Naive thymus-derived CD8-positive, alpha-beta T cell (primary cell): ENCODE measurements around the gene AGER. TPM values are rescaled to one million over a fixed set of nuclear protein-coding genes. Genes with fewer than 3 reads are reported as not detected.

Experiments used
- ATAC-seq, 2 donors: fragments of 150-1000 bp; cut with Tn5 transposase in 1 of 2; sonication (Bioruptor Pico), chemical (Tn5 transposase) in 1 of 2; 1 replicate in 1 of 2; 2 replicates in 1 of 2; pipeline ENCODE4 v1.10.0; 2021; ENCODE audit warnings: mild to moderate bottlenecking in 2 of 2, moderate library complexity in 2 of 2
- POLR2A ChIA-PET: fragments of 350-600 bp; sonication (Branson Sonifier 250); formaldehyde crosslinking; loops from one replicate; lab custom pipeline; 2021; ENCODE audit warnings: antibody characterized with exemption; lab: Charles Lee
- DNase-seq, 10 donors: peaks; one replicate each; pipeline versions ENCODE4 v3.0.0 to v3.0.0-alpha.2; 2020 to 2022
- H3K27ac Mint-ChIP-seq, 10 donors: one replicate each; pipeline ENCODE4 v1.8.0; 2020 to 2022; ENCODE audit warnings: mild to moderate bottlenecking in 10 of 10, mixed read lengths in 10 of 10, moderate library complexity in 4 of 10, inconsistent platforms in 1 of 10
- H3K27me3 Mint-ChIP-seq, 5 donors: one replicate each; pipeline ENCODE4 v1.8.0; 2021 to 2022; ENCODE audit warnings: mixed read lengths in 5 of 5
- H3K36me3 Mint-ChIP-seq, 3 donors: one replicate each; pipeline ENCODE4 v1.8.0; 2020 to 2022; ENCODE audit warnings: mixed read lengths in 3 of 3, mild to moderate bottlenecking in 2 of 3, inconsistent platforms in 1 of 3
- H3K4me1 Mint-ChIP-seq, 4 donors: one replicate each; pipeline ENCODE4 v1.8.0; 2021 to 2022; ENCODE audit warnings: mixed read lengths in 4 of 4
- H3K4me3 Mint-ChIP-seq, 10 donors: one replicate each; pipeline ENCODE4 v1.8.0; 2020 to 2022; ENCODE audit warnings: mild to moderate bottlenecking in 10 of 10, mixed read lengths in 10 of 10, moderate library complexity in 6 of 10, inconsistent platforms in 1 of 10
- H3K9me3 Mint-ChIP-seq, 9 donors: one replicate each; pipeline ENCODE4 v1.8.0; 2020 to 2022; ENCODE audit warnings: mixed read lengths in 9 of 9, mild to moderate bottlenecking in 3 of 9, inconsistent platforms in 1 of 9, moderate library complexity in 1 of 9
- polyA plus RNA-seq, 3 donors: library from polyadenylated mRNA; unstranded; fragments of 300-500 nt; fragmentation: Illumina TruSeq; gene quantifications; one replicate each; pipeline ENCODE4 v1.2.3, GENCODE V29; 2021
- total RNA-seq, 8 experiments: library from RNA in 2 of 8; stranded (reverse) in 2 of 8; gene quantifications; one replicate each; pipeline ENCODE4 v1.2.3 and lab custom pipeline; 2021 to 2026

AGER gene
- total and polyA plus RNA-seq, 5 experiments from 2014 or later = 0.09 to 60.3 (median 1.9) TPM

DNA sequence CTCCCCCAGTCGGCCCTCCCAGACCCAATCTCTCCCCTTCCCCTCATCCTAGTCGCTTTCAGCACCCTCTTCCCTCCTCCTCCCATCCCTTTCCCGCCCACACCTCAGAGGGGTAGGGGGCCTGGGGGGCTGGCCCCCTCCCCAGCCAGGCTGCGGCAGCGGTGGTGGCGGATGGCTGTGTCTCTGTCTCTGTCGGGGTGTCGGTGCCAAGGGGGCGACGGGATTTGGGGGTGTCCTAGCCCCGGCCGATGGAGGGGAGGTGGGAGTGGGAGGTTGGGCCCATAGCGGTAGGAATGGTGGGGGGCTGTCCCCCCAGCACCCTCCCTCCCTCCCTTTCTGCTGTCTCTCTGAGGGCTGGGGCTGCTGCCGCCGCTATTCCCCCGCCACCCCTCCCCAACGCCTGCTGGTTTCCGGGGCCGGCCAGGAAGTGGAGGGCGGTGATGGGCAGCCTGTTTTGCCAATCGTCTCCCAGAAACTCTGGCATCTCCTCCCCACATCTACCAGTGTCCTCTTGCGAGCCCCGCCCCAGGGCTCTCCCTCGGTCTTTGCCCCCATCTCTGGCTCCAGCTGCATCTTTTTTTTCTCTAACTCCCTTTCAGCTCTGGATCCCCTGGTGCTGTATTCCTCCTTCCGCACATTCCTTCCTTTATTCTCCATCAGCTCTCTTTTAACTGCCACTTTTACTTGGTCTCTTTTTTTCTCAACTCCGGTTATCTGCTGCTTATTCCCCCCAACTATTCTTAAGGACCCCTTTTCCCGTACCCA is 8.2 kb downstream of the AGER start, which contains the start of gene AGPAT1:
Gene AGPAT1, minus strand, starts transcription at position 374 of the 765 bp plus-strand sequence. CDS start 4,588 bp downstream, outside the sequence.
- peaks cover 52 to 80% (median 77%) of the 10 kb centered on the region in 4 donors for H3K4me1 Mint-ChIP-seq
- H3K36me3 Mint-ChIP-seq = peaks cover 0 to 26% (median 4%) of the 10 kb centered on the region in 3 donors
- DNase-seq (peak; percentile 90 to 98 (median 96)), ATAC-seq (peak; percentile 42 to 46)
- H3K27ac Mint-ChIP-seq = peak within 1 kb of the TSS; percentile 95 to 100 (median 98)
- H3K4me3 Mint-ChIP-seq = peak within 1 kb of the TSS; percentile 88 to 100 (median 94)
- H3K9me3 Mint-ChIP-seq = no peaks in the 10 kb centered on the region
- POLR2A ChIA-PET = interaction anchor here (0.7 to 9.4 kb wide), 7 partner anchors 12 to 795 kb away, joined by 3 to 303 read pairs (median 9); partner anchors contain the start of genes ATF6B, DXO, EGFL8 and FKBPL
- no peaks in the 10 kb centered on the region for H3K27me3 Mint-ChIP-seq

DNA sequence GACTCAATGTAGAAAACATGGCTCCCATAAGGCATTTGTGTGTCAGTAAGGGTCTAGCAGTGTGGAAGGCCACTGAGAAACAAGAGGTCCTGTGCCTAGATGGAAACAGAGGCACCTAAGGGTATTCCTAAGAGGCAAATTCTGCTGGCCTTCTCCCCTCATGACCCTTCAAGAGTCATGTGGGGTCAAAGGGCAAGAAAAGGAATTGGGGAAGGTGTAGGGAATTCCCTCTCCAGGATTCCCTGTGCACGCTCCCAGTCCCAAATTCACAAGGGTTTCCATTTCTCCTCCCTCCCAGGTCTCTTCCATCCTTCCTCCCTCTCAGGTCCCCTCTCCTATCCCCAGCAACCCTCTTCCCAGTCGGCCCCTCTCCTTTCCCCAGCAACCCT is 8.7 kb downstream of the AGER start:
- Mint-ChIP-seq H3K36me3 (peaks cover 0 to 23% (median 4%) of the 10 kb centered on the region in 3 donors), H3K4me3 (peak overlapping the region; percentile 80 to 100 (median 93)), H3K27me3 (no peaks in the 10 kb centered on the region), H3K27ac (peak overlapping the region; percentile 38 to 99 (median 84)), H3K4me1 (peaks cover 48 to 75% (median 74%) of the 10 kb centered on the region in 4 donors), H3K9me3 (no peaks in the 10 kb centered on the region)
- DNase-seq (peak in 1 of 10 donors; percentile 38), ATAC-seq (no peak)
- POLR2A ChIA-PET = no interaction called here

DNA sequence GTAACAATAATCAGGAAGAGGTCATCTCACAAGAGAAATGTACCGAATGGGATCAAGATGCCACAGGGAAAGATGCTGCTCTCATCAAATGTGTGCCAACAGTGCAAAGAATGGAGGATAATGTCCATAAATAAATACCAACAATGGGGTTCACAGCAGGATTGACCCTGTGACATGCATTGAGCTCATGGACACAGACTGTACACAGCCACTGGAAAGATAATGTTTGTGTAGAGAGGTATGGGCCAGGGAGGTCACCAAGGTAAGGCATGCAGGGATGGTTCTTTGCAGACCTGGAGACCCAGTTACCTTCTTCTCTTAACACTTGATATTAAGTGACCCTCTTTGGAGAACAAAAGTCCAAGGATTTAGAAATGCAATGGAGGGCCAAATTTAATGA is 9.6 kb downstream of the AGER start:
- peaks cover 51 to 76% (median 68%) of the 10 kb centered on the region in 4 donors for H3K4me1 Mint-ChIP-seq
- ATAC-seq = no peak
- POLR2A ChIA-PET = interaction anchor here (1.0 to 2.2 kb wide), 3 partner anchors 12 to 45 kb away, joined by 3 to 6 read pairs (median 4); no protein-coding TSS in a partner anchor

GRCh38 chr6:32173051-32173727 is 10.9 kb downstream of the AGER start:
- Mint-ChIP-seq H3K36me3 (peaks cover 0 to 26% (median 5%) of the 10 kb centered on the region in 3 donors), H3K9me3 (no peaks in the 10 kb centered on the region), H3K27ac (peak overlapping the region; percentile 18 to 87 (median 70)), H3K27me3 (no peaks in the 10 kb centered on the region), H3K4me1 (peaks cover 45 to 74% (median 59%) of the 10 kb centered on the region in 4 donors), H3K4me3 (peak overlapping the region in 8 of 10 donors; percentile 19 to 97 (median 53))
- POLR2A ChIA-PET = interaction anchor here (0.7 to 2.2 kb wide), 4 partner anchors 15 to 45 kb away, joined by 3 to 6 read pairs (median 3); partner anchors contain the start of gene ATF6B
- DNase-seq (peak in 2 of 10 donors; percentile 13 to 41), ATAC-seq (no peak)

More for the DNA sequence above, 9.6 kb downstream of the AGER start:
- Mint-ChIP-seq H3K27me3 (no peaks in the 10 kb centered on the region), H3K36me3 (peaks cover 0 to 23% (median 5%) of the 10 kb centered on the region in 3 donors), H3K27ac (peak overlapping the region in 7 of 10 donors; percentile 15 to 99 (median 52)), H3K9me3 (no peaks in the 10 kb centered on the region), H3K4me3 (peak overlapping the region in 9 of 10 donors; percentile 56 to 100 (median 93))
- peak in 1 of 10 donors; percentile 24 for DNase-seq

DNA sequence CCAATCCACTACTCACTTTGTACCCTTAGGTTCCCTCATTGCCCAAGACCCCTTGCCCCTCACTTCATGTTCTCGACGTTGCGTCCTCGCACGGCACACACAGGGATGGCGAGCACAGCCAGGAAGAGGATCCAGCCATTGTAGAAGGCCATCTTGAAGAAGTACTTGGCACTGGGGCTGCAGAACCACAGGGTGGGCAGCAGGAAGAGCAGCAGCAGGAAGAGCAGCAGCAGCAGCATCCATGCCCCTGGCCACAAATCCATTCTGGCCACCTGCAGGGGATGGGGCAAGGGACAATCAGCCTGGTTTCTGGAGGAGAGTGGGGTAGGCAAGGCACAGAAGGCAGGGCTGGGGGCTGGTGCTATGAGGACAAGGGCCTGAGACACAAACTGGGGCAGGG is 12.8 kb downstream of the AGER start:
- H3K9me3 Mint-ChIP-seq = no peaks in the 10 kb centered on the region
- ATAC-seq (no peak), DNase-seq (no peak)
- H3K27ac Mint-ChIP-seq = peak overlapping the region in 4 of 10 donors; percentile 12 to 57 (median 46)
- no peaks in the 10 kb centered on the region for H3K27me3 Mint-ChIP-seq
- peak overlapping the region in 1 of 10 donors; percentile 12 for H3K4me3 Mint-ChIP-seq
- peaks cover 0 to 38% (median 5%) of the 10 kb centered on the region in 3 donors for H3K36me3 Mint-ChIP-seq
- peaks cover 36 to 64% (median 43%) of the 10 kb centered on the region in 4 donors for H3K4me1 Mint-ChIP-seq
- POLR2A ChIA-PET = no interaction called here

DNA sequence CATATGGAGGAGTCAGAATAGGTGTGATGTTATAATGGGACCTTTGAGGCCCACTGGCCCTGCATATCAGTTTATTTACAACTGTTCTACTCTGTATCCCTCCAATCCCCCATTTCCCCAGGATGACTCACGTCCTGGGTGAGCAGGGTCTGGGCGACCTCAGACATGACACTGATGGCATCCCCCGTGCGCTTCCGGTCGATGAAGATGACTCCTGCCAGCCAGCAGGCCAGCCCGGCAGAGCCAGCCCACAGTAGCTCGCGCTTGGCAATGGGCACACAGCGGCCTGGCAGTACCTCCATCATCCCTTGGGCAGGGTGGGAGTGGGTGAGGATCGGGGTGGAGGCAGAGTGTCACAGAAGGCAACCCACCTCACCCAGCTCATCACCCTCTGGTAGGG is 13.8 kb downstream of the AGER start:
- Mint-ChIP-seq H3K27me3 (no peaks in the 10 kb centered on the region), H3K4me1 (peaks cover 31 to 60% (median 39%) of the 10 kb centered on the region in 4 donors), H3K36me3 (peaks cover 0 to 44% (median 5%) of the 10 kb centered on the region in 3 donors), H3K4me3 (no peak overlapping the region), H3K27ac (peak overlapping the region in 1 of 10 donors; percentile 39), H3K9me3 (no peaks in the 10 kb centered on the region)
- DNase-seq (peak in 1 of 10 donors; percentile 11), ATAC-seq (no peak)
- POLR2A ChIA-PET = interaction anchor here (0.5 to 1.8 kb wide), 2 partner anchors 25 to 27 kb away, joined by 4 to 5 read pairs; no protein-coding TSS in a partner anchor

- POLR2A ChIA-PET = interaction anchor here (0.6 to 1.8 kb wide), 4 partner anchors 14 to 85 kb away, joined by 3 to 5 read pairs (median 3); no protein-coding TSS in a partner anchor
- Mint-ChIP-seq H3K27me3 (no peaks in the 10 kb centered on the region), H3K9me3 (no peaks in the 10 kb centered on the region), H3K4me1 (peaks cover 18 to 54% (median 30%) of the 10 kb centered on the region in 4 donors), H3K4me3 (no peak overlapping the region), H3K36me3 (peaks cover 0 to 49% (median 5%) of the 10 kb centered on the region in 3 donors), H3K27ac (peak overlapping the region in 3 of 10 donors; percentile 36 to 55 (median 44))
- ATAC-seq (no peak), DNase-seq (peak in 1 of 10 donors; percentile 45)
Observed at GRCh38 chr6:32168807-32169591, 15.1 kb downstream of the AGER start.

DNA sequence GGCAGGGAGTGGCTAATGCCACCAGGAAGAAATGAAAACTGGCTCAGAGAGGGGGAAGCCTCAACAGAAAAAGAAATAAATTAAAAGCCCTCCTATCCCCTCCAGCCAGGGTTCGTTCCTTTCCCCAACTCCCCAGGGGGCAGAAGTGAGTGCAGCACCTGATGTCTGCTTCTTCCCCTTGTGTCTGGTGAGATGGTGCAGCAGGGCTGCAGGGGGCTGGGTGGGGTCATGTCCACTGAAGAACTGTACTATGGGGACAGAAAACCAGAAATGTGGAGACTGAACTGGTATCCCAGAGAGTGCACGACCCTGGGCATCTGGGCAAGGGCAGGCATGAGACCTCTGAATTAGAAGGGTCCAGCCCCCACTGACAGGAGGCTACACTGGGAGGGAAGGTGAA is 15.7 kb downstream of the AGER start:
- no peaks in the 10 kb centered on the region for H3K27me3 Mint-ChIP-seq
- no peak for ATAC-seq
- no peaks in the 10 kb centered on the region for H3K9me3 Mint-ChIP-seq
- peaks cover 0 to 49% (median 5%) of the 10 kb centered on the region in 3 donors for H3K36me3 Mint-ChIP-seq
- DNase-seq = peak in 1 of 10 donors; percentile 27
- POLR2A ChIA-PET = no interaction called here
- H3K4me1 Mint-ChIP-seq = peaks cover 12 to 48% (median 24%) of the 10 kb centered on the region in 4 donors
- H3K27ac Mint-ChIP-seq = peak overlapping the region in 3 of 10 donors; percentile 36 to 44 (median 43)
- H3K4me3 Mint-ChIP-seq = no peak overlapping the region

DNA sequence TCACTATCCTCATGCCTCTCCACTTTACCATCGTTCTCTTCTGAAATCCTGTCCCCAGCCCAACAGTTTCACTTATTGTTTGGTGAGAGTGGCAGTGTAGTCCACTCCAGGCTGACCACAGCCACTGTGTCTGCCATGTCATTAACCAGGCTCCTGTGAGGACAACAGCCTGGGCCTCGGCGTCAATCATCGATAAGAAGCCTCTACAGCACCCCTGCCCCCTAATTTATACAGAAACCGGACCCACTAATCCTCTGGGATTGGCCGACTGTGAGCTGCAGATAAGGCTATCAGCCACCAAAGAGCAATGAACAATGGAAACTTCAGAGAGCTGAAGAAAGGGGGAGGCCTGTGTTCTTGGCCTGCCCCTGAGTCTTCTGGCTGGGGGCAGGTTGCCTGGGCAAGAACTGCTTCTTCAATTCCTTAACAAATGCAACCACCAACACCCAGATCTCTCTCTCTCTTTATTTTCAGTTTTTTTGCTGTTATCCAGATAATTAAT is 16.2 kb downstream of the AGER start:
- Mint-ChIP-seq H3K36me3 (peaks cover 0 to 54% (median 5%) of the 10 kb centered on the region in 3 donors), H3K27me3 (no peaks in the 10 kb centered on the region), H3K9me3 (no peaks in the 10 kb centered on the region), H3K4me1 (peaks cover 7 to 43% (median 19%) of the 10 kb centered on the region in 4 donors), H3K4me3 (no peak overlapping the region), H3K27ac (peak overlapping the region in 8 of 10 donors; percentile 18 to 74 (median 58))
- DNase-seq = peak in 1 of 10 donors; percentile 36
- no peak for ATAC-seq
- POLR2A ChIA-PET = no interaction called here

GRCh38 chr6:32167154-32167760 is 16.8 kb downstream of the AGER start:
- Mint-ChIP-seq H3K27ac (peak overlapping the region in 3 of 10 donors; percentile 63 to 74 (median 66)), H3K27me3 (no peaks in the 10 kb centered on the region), H3K4me1 (peaks cover 3 to 39% (median 16%) of the 10 kb centered on the region in 4 donors), H3K4me3 (no peak overlapping the region), H3K9me3 (no peaks in the 10 kb centered on the region), H3K36me3 (peaks cover 0 to 58% (median 5%) of the 10 kb centered on the region in 3 donors)
- POLR2A ChIA-PET = no interaction called here
- DNase-seq = peak in 1 of 10 donors; percentile 44
- ATAC-seq = no peak
